IMR-90 (cell line): ENCODE results near the gene NR5A1. TPM values are rescaled to one million over a fixed set of nuclear protein-coding genes. Genes with fewer than 3 reads are reported as not detected.

Experiments used
- ATAC-seq: fragments of 200-7000 bp; cut with Tn5 transposase; 2 replicates; pipeline ENCODE4 v1.9.1; 2020; ENCODE audit warnings: low read depth, mild to moderate bottlenecking, moderate library complexity
- BruUV-seq: library from RNA; stranded (reverse); fragments of 400-500 nt; replicated peaks from 2 replicates; lab custom pipeline; 2021; lab: Mats Ljungman, UMichigan
- CTCF ChIA-PET: fragments of 300-600 bp; formaldehyde crosslinking; extraction: SDS; loops from one replicate; lab custom pipeline; 2021; ENCODE audit warnings: antibody characterized with exemption; lab: Yijun Ruan, JAX
- POLR2A ChIA-PET: fragments of 300-600 bp; sonication (Branson Sonifier 250); formaldehyde crosslinking; loops from one replicate; lab custom pipeline; 2022; ENCODE audit warnings: antibody characterized with exemption; ENCODE audit not compliant: unreplicated experiment; lab: Charles Lee
- DNase-seq: peaks from one replicate; pipeline ENCODE4 v3.0.0; 2013
- H2AFZ ChIP-seq: replicated peaks from 2 replicates; pipeline ENCODE3; 2013; ENCODE audit warnings: low read length, mild to moderate bottlenecking; ENCODE audit not compliant: poor library complexity
- H2AK5ac ChIP-seq: 2 replicates; pipeline ENCODE4 v1.6.1; 2013; ENCODE audit warnings: low read depth, low read length, inconsistent platforms
- H2AK9ac ChIP-seq: replicated peaks from 2 replicates; pipeline ENCODE3; 2013; ENCODE audit warnings: mild to moderate bottlenecking, low read depth, low read length, moderate library complexity; ENCODE audit not compliant: poor library complexity
- H2BK120ac ChIP-seq: 2 replicates; pipeline ENCODE4 v1.6.1; 2013; ENCODE audit warnings: low read depth, low read length, inconsistent platforms
- H2BK15ac ChIP-seq: 3 replicates; pipeline ENCODE4 v1.6.1; 2013; ENCODE audit warnings: low read depth, low read length, inconsistent platforms
- H2BK20ac ChIP-seq: 2 replicates; pipeline ENCODE4 v1.6.1; 2013; ENCODE audit warnings: low read depth, mild to moderate bottlenecking, inconsistent platforms, low read length, moderate library complexity
- H2BK5ac ChIP-seq: 2 replicates; pipeline ENCODE4 v1.6.1; 2013; ENCODE audit warnings: mild to moderate bottlenecking, low read depth, low read length, inconsistent platforms; ENCODE audit not compliant: poor library complexity, severe bottlenecking
- H3K14ac ChIP-seq: replicated peaks from 2 replicates; pipeline ENCODE4 v1.6.1; 2013; ENCODE audit warnings: low read depth, low read length, inconsistent platforms
- H3K18ac ChIP-seq: 2 replicates; pipeline ENCODE4 v1.6.1; 2013; ENCODE audit warnings: low read depth, low read length, control low read depth
- H3K23ac ChIP-seq: 2 replicates; pipeline ENCODE4 v1.6.1; 2013; ENCODE audit warnings: low read depth, low read length, inconsistent platforms
- H3K27ac ChIP-seq: 2 replicates; pipeline ENCODE4 v1.5.1; 2013; ENCODE audit warnings: mild to moderate bottlenecking, control low read depth, low read length; ENCODE audit not compliant: insufficient read depth
- H3K27me3 ChIP-seq: 2 replicates; pipeline ENCODE4 v1.6.1; 2013; ENCODE audit warnings: low read length; ENCODE audit not compliant: control insufficient read depth, insufficient read depth
- H3K36me3 ChIP-seq: 2 replicates; pipeline ENCODE4 v1.6.1; 2013; ENCODE audit warnings: low read length, mixed read lengths; ENCODE audit not compliant: control insufficient read depth, insufficient read depth
- H3K4ac ChIP-seq: 2 replicates; pipeline ENCODE4 v1.6.1; 2013; ENCODE audit warnings: low read depth, low read length, inconsistent platforms
- H3K4me1 ChIP-seq: 2 replicates; pipeline ENCODE4 v1.6.1; 2013; ENCODE audit warnings: low read length, mixed read lengths; ENCODE audit not compliant: control insufficient read depth, insufficient read depth
- H3K4me2 ChIP-seq: 2 replicates; pipeline ENCODE4 v1.6.1; 2013; ENCODE audit warnings: low read depth, mild to moderate bottlenecking, control low read depth, low read length, moderate library complexity
- H3K4me3 ChIP-seq: 2 replicates; pipeline ENCODE4 v1.5.1; 2013; ENCODE audit warnings: low read depth, mild to moderate bottlenecking, control low read depth, low read length, moderate library complexity; ENCODE audit not compliant: insufficient read depth
- H3K56ac ChIP-seq: 2 replicates; pipeline ENCODE4 v1.6.1; 2013; ENCODE audit warnings: low read length, inconsistent platforms; ENCODE audit not compliant: insufficient read depth; ENCODE audit errors: extremely low read depth
- H3K79me1 ChIP-seq, 2 experiments: 2 replicates each; pipeline ENCODE4 v1.6.1; 2013; ENCODE audit warnings: low read length in 2 of 2, inconsistent platforms in 1 of 2, low read depth in 1 of 2
- H3K9ac ChIP-seq: 2 replicates; pipeline ENCODE4 v1.6.1; 2013; ENCODE audit warnings: low read depth, low read length, control low read depth
- H3K9me1 ChIP-seq: 2 replicates; pipeline ENCODE4 v1.6.1; 2013; ENCODE audit warnings: low read length, inconsistent platforms; ENCODE audit not compliant: insufficient read depth
- H3K9me3 ChIP-seq: 2 replicates; pipeline ENCODE4 v1.6.1; 2013; ENCODE audit warnings: low read length; ENCODE audit not compliant: control insufficient read depth, insufficient read depth
- H4K20me1 ChIP-seq: 2 replicates; pipeline ENCODE4 v1.6.1; 2013; ENCODE audit warnings: low read length, inconsistent platforms; ENCODE audit not compliant: insufficient read depth
- H4K5ac ChIP-seq: 2 replicates; pipeline ENCODE4 v1.6.1; 2013; ENCODE audit warnings: mild to moderate bottlenecking, low read depth, low read length, control low read depth
- H4K8ac ChIP-seq, 2 experiments: 2 replicates each; pipeline ENCODE4 v1.6.1; 2013; ENCODE audit warnings: low read depth in 2 of 2, low read length in 2 of 2, control low read depth in 1 of 2, inconsistent platforms in 1 of 2
- H4K91ac ChIP-seq: 2 replicates; pipeline ENCODE4 v1.6.1; 2013; ENCODE audit warnings: low read depth, low read length, inconsistent platforms; ENCODE audit not compliant: insufficient read depth
- FOS ChIP-seq: fragments of 150-350 bp; IDR thresholded peaks from 2 replicates; pipeline ENCODE4 v1.6.1; 2016; ENCODE audit warnings: low read depth, low read length
- MAZ ChIP-seq: IDR thresholded peaks from 2 replicates; pipeline ENCODE4 v1.6.1; 2012; ENCODE audit warnings: low read depth, mild to moderate bottlenecking, low read length, improper control_type of control experiment, moderate library complexity, borderline replicate concordance
- MXI1 ChIP-seq: IDR thresholded peaks from 2 replicates; pipeline ENCODE4 v1.6.1; 2012; ENCODE audit warnings: low read depth, mild to moderate bottlenecking, low read length, moderate library complexity, borderline replicate concordance
- POLR2A ChIP-seq: IDR thresholded peaks from 2 replicates; pipeline ENCODE4 v1.6.1; 2012; ENCODE audit warnings: mild to moderate bottlenecking, low read depth, low read length
- RAD21 ChIP-seq: IDR thresholded peaks from 2 replicates; pipeline ENCODE4 v1.6.1; 2012; ENCODE audit warnings: low read length, improper control_type of control experiment
- RCOR1 ChIP-seq: IDR thresholded peaks from 2 replicates; pipeline ENCODE4 v1.6.1; 2012; ENCODE audit warnings: mild to moderate bottlenecking, low read length, improper control_type of control experiment; ENCODE audit not compliant: insufficient replicate concordance
- RFX5 ChIP-seq: IDR thresholded peaks from 2 replicates; pipeline ENCODE4 v1.8.0; 2012; ENCODE audit warnings: low read depth, mild to moderate bottlenecking, low read length, moderate library complexity
- SMC3 ChIP-seq: fragments of 150-350 bp; IDR thresholded peaks from 2 replicates; pipeline ENCODE4 v1.6.1; 2016; ENCODE audit warnings: low read depth, mild to moderate bottlenecking, antibody characterized with exemption, low read length, moderate library complexity
- WGBS, 2 experiments: methylation state at CpG; one replicate each; pipeline versions ENCODE4 v1.1.5 to v1.1.7; 2013; ENCODE audit warnings: missing lambda C conversion rate in 2 of 2; ENCODE audit not compliant: insufficient read length in 1 of 2; ENCODE audit errors: extremely low coverage in 2 of 2; 5-methylcytosine and 5-hydroxymethylcytosine counted together
- dilution Hi-C: fragments of 300-500 bp; cut with HindIII; formaldehyde crosslinking; loops from one replicate; pipeline ENCODE4 v1.14.3; 2018; ENCODE audit warnings: low sequenced_read_pairs; ENCODE audit not compliant: unreplicated experiment
- in situ Hi-C: fragments of 300-500 bp; cut with MboI; formaldehyde crosslinking; loops from 3 replicates; pipeline ENCODE4 v1.14.3; 2019; ENCODE audit warnings: low sequenced_read_pairs, inconsistent platforms, mixed read lengths
- intact Hi-C: fragments of 100-400 bp; cut with micrococcal nuclease; formaldehyde crosslinking; loops from 2 replicates; pipeline ENCODE4 v1.10.0; 2022
- polyA plus RNA-seq, 3 experiments: library from polyadenylated mRNA; depleted of rRNA; stranded (reverse); fragments of >200 nt; gene quantifications; 2 replicates each; pipeline ENCODE4 v1.2.3, GENCODE V29; 2012; ENCODE audit warnings: low replicate concordance in 1 of 3
- total RNA-seq: library from RNA; depleted of rRNA; stranded (reverse); fragments of >200 nt; gene quantifications from 2 replicates; pipeline ENCODE4 v1.2.3, GENCODE V29; 2012
- TF ChIP-seq, protein P1 (sequence below): fragments of 150-350 bp; IDR thresholded peaks from 2 replicates; pipeline ENCODE4 v1.6.1; 2016; ENCODE audit warnings: low read depth, mild to moderate bottlenecking, low read length, moderate library complexity, borderline replicate concordance
- TF ChIP-seq, protein P2 (sequence below): conservative IDR thresholded peaks from 2 replicates; pipeline ENCODE4 v1.5.1; 2012; ENCODE audit warnings: mild to moderate bottlenecking, low read depth, low read length, improper control_type of control experiment
- TF ChIP-seq, protein P3 (sequence below): fragments of 150-350 bp; IDR thresholded peaks from 2 replicates; pipeline ENCODE4 v1.6.1; 2017; ENCODE audit warnings: mild to moderate bottlenecking, antibody characterized with exemption, low read length, low read depth

The NR5A1 gene
- total and polyA plus RNA-seq, 2 of the 4 experiments (the other 2 are of a cell fraction): not detected

DNA sequence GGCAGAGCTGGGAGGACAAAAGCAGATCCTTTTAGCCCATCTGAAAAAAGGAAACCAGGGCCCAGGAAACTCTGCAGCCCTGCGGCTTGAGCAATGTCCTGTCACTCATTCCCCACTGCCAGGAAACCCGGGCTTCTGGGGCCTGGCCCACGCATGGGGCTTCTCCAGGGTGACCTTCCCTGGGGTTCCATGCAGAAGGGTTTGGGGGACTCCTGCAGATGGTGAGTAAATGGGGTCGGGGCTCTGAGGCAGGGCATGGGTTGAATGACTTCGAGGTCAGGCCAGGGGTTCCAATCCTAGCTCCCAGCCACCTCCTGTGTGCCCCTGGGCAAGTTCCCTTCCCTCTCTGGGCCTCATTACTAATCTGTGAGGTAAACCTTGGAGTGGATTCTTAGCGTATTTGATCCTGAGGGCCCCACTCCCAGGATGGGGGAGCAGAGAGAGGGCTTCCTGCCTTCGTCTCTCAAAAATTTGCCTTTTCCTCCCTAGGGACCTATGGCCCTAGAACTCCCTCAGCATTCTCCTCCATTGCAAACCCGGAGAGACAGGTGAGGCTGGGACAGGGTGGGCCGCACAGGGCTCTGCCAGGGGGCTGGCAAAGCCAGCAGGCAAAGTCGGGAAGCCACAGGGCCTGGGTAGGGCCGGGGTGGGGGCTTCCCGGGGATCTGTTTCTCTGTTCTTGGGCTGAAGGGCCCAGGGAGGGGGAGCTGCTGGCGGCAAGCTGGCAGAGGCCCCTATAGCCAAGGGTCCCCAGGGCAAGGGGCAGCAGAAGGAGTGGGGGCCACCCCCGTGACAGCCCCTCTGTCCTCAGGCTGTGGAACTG lies 31.1 kb downstream of the NR5A1 start:
- H2BK5ac ChIP-seq: no peak overlapping the region
- no peak overlapping the region for H2BK15ac ChIP-seq
- DNase-seq (no peak), ATAC-seq (no peak)
- in situ Hi-C loops (no loop called here), dilution Hi-C loops (no loop called here), intact Hi-C loops (no loop called here)
- CTCF ChIA-PET: no interaction called here
- no peak overlapping the region for H3K56ac ChIP-seq
- H2AFZ ChIP-seq: no peak overlapping the region
- no peaks in the 10 kb centered on the region for H3K79me1 ChIP-seq
- no peak overlapping the region for H2BK120ac ChIP-seq
- H3K9ac ChIP-seq: no peak overlapping the region
- H3K9me3 ChIP-seq: no peaks in the 10 kb centered on the region
- no peak overlapping the region for H3K18ac ChIP-seq
- H4K91ac ChIP-seq: no peak overlapping the region
- H3K23ac ChIP-seq: no peak overlapping the region
- H4K5ac ChIP-seq: no peak overlapping the region
- H2AK5ac ChIP-seq: no peak overlapping the region
- no peak overlapping the region for H3K14ac ChIP-seq
- H3K4me2 ChIP-seq: no peak overlapping the region
- no peak overlapping the region for H4K8ac ChIP-seq
- WGBS, 2 experiments: no CpG with 5 or more reads among the region's 14 CpGs
- no peaks in the 10 kb centered on the region for H4K20me1 ChIP-seq
- no peaks in the 10 kb centered on the region for H3K9me1 ChIP-seq
- H3K4me1 ChIP-seq: no peaks in the 10 kb centered on the region
- POLR2A ChIA-PET: no interaction called here
- BruUV-seq: no TSS peak
- no peak overlapping the region for H2BK20ac ChIP-seq
- no peak overlapping the region for H3K4ac ChIP-seq
- H3K4me3 ChIP-seq: no peak overlapping the region
- no peak overlapping the region for H3K27ac ChIP-seq
- no peaks in the 10 kb centered on the region for H3K36me3 ChIP-seq
- H2AK9ac ChIP-seq: no peak overlapping the region
- TF ChIP-seq, protein P1, sequence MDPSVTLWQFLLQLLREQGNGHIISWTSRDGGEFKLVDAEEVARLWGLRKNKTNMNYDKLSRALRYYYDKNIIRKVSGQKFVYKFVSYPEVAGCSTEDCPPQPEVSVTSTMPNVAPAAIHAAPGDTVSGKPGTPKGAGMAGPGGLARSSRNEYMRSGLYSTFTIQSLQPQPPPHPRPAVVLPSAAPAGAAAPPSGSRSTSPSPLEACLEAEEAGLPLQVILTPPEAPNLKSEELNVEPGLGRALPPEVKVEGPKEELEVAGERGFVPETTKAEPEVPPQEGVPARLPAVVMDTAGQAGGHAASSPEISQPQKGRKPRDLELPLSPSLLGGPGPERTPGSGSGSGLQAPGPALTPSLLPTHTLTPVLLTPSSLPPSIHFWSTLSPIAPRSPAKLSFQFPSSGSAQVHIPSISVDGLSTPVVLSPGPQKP: no peak
- no peak for TF ChIP-seq MXI1
- TF ChIP-seq FOS: no peak
- TF ChIP-seq RAD21: no peak
- TF ChIP-seq SMC3: no peak
- TF ChIP-seq RCOR1: no peak
- TF ChIP-seq RFX5: no peak
- TF ChIP-seq, protein P2, sequence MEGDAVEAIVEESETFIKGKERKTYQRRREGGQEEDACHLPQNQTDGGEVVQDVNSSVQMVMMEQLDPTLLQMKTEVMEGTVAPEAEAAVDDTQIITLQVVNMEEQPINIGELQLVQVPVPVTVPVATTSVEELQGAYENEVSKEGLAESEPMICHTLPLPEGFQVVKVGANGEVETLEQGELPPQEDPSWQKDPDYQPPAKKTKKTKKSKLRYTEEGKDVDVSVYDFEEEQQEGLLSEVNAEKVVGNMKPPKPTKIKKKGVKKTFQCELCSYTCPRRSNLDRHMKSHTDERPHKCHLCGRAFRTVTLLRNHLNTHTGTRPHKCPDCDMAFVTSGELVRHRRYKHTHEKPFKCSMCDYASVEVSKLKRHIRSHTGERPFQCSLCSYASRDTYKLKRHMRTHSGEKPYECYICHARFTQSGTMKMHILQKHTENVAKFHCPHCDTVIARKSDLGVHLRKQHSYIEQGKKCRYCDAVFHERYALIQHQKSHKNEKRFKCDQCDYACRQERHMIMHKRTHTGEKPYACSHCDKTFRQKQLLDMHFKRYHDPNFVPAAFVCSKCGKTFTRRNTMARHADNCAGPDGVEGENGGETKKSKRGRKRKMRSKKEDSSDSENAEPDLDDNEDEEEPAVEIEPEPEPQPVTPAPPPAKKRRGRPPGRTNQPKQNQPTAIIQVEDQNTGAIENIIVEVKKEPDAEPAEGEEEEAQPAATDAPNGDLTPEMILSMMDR: no peak
- no peak for TF ChIP-seq POLR2A
- no peak for TF ChIP-seq MAZ
- TF ChIP-seq, protein P3, sequence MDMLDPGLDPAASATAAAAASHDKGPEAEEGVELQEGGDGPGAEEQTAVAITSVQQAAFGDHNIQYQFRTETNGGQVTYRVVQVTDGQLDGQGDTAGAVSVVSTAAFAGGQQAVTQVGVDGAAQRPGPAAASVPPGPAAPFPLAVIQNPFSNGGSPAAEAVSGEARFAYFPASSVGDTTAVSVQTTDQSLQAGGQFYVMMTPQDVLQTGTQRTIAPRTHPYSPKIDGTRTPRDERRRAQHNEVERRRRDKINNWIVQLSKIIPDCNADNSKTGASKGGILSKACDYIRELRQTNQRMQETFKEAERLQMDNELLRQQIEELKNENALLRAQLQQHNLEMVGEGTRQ: no peak
- H3K27me3 ChIP-seq: peaks cover 81% of the 10 kb centered on the region
